Activated effector memory CD4-positive, alpha-beta T cell treated with Interleukin-2 at 50 U/mL for 16 hours (primary cell): ENCODE measurements around the gene MICAL3.
"Not testable (repeated sequence)": the region's sequence is repeated elsewhere in the genome, so short reads cannot be mapped to it uniquely, and the experiment has no call there.

Experiments
- DNase-seq: peaks from one replicate; pipeline ENCODE4 v3.0.0-alpha.2; 2020

Gene MICAL3

DNA sequence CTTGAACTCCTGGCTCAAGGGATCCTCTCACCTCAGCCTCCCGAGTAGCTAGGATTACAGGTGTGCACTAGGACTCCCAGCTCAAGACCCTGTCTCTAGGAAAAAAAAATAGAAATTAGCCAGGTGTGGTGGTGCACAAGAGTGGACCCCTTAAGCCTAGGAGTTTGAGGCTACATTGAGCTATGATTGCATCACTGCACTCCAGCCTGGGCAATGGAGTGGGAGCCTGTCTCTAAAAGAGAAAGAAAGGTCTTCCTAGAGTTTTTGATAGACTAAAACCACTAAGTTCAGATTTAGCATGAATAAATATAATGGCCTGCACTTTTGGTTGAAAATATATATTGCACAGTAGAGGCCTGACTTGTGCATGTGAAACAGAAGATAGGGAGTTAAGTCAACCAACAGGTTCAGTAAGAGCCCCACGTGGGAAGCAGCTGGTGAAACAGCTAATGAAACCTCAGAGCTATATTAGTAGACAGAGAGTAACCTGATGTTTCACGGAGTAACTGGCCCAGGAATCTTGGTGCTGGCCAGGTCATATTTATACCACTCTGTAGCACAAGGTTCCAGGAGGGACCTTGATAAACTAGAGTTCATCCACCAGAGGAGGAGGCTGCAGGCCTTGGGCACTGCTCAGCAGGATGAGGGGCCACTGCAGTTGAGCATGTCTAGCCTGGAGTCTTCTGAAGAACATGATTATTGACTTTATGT is 4.6 kb upstream of the MICAL3 start:
- DNase-seq: no peak

DNA sequence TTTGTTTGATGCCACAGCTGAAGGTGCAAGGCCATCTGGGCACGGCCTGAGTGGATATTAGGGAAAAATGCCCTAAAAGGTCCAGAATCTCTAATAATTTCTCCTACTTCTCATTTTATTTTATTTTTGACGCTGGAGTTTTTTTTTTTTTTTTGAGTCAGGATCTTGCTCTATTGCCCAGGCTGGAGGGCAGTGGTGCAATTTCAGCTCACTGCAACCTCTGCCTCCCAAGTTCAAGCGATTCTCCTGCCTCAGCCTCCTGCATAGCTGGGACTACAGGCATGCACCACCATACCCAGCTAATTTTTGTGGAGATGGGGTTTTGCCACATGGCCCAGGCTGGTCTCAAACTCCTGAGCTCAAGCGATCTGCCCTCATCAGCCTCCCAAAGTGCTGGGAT is 1.5 kb upstream of the MICAL3 start:
- not testable (repeated sequence) for DNase-seq

DNA sequence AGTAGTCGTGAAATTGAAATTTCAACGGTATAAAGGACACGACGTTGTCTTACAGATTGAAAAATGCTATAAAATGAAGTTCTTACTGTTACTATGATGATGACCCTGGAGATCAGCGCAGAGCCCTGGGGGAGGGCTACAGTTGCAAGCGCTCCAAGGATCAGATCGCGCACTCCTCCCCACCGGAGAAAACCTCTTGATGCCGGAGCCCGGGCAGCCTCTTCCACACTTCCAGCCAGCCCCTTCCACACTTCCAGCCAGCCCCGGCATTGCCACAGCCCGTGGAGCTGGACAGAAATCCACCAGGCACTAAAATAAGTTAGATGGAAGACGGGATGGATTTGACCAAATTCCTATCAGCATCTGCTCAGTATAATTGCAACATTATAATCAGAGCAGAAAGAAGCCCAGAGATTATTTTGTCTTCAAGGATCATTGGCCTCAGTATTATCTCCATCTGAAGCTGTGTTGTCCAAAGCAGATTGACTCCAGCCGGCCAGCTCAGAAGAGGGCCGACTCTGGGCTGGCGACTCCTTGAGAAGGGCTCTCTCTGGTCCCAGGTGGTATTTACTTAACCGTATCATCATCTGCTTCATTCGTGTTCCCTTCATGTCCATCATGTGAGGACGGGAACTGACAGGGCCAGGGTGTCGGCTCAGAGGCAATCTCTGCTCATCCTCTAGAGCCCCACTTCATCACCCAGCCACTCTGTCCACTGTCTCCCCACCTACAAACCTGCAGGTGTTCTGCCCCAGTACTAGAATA is 777 bp upstream of the MICAL3 start:
- no peak for DNase-seq

DNA sequence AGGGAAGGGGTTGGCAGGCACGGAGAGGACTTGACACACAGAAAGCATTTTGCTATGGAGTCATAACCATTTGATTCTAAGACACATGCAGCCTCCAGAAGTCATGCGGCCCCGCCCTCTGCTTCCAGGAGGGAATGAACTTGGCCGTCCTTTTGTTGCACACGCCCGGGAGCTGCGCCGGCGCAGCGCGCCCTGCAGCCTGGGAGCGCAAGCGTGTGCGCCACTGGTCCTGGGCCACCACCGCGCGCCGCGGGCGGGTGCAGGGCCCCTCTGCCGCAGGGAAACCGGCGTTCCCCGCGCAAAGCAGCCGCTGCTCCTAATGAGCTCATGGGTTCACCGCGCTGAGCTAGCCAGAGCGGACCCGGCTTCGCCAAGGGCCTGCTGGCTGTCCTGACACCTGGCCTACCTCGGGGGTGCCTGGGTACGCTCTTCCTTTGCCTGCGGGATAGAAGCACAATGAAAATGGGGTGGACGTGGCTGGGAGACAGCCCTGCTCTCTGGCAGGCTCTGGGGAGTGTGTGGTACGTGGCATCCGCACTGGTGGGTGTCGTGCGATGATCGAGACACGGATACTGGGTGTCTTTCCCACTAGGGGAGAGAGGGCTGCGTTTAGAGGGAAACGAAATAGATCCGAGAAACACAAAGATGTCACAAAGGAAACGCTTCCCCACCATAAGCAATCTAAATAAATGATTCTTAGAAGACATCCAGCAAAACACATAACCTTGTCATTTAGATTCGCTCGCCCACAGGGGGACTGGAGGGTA is 669 bp downstream of the MICAL3 start:
- DNase-seq: peak; percentile 2

DNA sequence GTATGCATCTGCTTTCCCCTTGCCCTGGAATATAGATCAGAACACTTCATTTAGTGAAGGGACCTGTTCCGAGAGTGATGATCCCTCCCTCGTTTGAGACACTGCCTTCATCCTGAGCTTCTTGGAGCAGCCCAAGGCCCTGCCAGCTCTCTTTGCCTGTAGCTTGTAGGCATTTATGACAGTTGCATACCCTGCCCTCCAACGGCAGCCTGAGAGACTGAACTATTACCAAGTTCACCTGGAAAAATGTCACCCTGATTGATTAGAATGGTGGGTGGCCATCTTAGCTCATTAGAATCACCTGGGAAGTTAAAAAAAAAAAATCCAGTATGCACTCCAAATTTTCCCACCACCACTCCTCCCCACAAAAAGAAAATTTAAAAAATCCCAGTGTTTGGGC is 1.5 kb downstream of the MICAL3 start:
- no peak for DNase-seq

DNA sequence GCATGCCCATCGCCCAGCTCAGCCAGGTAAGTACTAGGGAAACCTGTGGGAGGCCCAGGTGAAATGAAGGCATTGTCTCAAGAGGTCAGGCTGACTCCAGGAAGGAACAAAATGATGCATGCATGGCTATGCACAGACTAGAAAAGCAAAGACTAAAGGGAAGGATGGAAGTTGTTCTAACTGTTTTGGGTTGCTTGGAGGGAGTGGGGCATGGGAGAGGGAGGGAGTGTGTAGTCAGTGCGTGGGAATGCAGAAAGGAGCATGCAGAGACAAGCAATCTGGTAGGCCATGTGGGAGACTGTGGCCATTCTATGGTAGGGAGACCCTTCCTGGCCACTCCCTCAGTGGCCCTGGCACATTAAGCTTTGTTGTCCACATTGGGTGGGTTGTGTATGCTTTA is 2.9 kb downstream of the MICAL3 start:
- DNase-seq: no peak

DNA sequence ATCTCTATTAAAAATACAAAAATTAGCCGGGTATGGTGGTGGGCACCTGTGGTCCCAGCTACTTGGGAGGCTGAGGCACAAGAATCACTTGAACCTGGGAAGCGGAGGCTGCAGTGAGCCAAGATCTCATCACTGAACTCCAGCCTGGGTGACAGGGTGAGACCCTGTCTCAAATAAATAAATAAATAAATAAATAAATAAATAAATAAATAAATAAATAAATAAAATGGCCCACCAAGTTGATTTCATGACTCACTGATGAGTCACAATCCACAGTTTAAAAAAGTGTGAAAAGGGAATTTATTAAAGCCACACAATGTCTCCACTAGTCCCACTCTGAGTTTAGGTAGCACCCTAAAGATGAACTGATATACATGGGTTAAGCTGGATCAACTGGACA is 3.6 kb downstream of the MICAL3 start:
- DNase-seq: not testable (repeated sequence)

DNA sequence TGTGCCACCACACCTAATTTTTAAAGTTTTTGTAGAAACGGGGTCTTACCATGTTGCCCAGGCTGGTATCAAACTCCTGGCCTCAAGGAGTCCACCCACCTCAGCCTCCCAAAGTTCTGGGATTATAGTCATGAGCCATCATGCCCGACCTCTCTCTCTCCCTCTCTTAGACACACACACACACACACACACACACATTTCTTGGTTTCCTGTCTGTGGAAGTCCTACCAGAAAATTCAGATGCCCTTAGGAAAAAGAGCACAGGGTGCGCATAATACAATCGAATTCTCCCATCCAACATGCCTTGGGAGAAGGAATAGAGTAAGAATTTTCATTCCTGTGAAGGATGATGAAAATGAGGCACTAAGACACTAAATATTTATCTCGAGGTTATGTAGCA is 10.4 kb downstream of the MICAL3 start:
- no peak for DNase-seq

DNA sequence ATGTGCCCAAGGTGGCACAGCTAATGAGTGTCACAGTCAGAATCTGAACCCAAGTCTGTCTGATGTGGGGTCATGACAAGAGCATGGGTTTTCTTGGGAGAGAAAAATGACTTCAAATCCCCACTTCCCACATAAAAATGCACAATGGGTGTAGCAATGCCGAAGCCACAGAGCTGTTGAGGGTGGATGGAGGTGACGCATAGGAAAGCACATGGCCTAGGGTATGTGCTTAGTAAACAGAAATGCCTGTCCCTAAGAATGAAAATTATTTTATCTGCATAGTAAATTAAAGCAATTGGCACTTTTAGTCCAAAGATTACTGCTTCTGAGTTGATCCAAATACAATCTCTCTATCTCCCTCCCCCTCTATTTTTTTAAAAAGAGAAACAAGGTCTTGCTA is 10.9 kb downstream of the MICAL3 start:
- DNase-seq: no peak

DNA sequence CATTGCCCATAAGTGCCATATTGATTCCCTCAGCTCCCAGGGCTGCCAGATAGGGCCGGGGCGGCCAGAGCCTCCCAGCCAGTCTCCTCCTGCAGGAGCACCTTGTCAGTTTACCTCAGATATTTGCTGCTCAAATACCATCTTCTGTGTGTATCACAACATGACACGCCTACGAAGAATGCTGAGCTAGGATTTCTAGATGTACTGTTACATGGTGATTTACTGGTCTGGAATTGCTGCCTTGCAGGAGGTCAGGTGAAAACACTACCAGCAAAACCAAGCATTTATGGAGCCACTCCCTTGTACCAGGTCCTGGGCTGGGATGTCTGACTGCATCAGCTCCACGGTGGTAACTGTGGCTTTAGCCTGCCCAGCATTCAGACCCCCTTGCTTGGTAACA is 11.8 kb downstream of the MICAL3 start:
- no peak for DNase-seq

DNA sequence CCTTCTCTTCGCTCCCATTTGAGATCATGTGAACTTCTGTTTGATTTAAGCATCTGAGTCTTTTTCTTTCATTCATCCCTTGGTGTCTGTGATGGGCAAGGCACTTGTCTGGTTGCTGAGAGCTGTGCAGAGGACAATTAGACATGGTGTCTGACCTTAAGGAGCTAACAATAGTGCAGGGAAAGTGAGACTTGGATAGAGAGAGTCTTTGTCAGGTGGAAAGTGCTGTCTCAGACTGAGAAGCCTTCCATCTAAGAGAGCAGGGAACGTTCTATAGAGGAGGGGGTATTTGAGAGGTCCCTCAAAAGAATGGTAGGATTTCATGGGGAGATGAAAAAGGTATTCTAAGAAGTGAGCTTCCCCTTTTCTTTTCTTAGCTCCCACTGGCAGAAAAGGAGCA is 14.1 kb downstream of the MICAL3 start:
- DNase-seq: no peak

DNA sequence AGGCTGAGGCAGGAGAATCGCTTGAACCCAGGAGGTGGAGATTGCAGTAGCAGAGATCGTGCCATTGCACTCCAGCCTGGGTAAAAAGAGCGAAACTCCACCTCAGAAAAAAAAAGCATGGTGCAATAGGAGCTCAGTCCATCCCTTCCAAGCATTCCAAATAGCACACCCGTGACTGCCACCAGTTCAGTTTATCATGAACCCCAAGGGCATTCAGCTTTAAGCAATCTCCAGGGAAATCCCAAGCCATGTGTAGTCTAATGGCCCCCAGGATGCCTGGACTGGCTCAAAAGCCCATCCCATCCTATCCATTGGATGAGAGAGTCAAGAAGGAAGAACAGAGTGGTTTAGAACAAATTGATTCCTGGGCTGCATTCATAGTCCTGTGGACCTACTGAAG is 16.2 kb downstream of the MICAL3 start:
- no peak for DNase-seq

DNA sequence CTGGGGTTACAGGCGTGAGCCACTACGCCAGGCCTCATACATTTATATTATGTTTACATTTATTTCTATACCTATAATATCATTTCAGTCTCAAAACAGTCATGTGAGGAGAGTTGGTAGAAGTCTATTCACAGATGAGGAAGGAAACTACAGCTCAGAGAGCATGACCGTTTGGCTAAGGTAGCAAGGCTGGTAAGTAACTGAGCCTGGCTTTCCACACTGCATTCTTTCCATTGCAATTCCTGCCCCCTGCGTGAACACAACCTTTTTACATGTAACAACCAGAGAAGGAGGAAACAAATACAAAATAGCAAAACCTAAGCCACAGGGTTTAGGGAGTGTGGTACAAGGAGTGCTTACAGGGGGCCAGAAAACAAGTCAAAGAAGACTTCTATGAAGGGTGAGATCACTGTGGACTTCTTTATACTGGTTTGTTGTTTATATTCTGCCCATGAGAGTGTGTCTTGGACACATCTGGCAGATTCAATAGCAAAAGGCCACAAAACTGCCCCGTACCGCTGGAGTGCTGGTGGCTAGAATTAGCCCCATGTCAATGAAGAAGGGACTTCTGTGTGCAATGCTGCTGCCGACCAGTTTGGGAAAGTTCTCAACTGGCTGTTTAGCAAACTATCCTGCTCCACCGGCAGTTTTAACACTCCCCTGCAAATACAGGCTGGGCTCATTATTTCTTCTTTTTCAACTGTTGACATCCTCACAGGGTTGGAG is 19.0 kb downstream of the MICAL3 start:
- DNase-seq: no peak

DNA sequence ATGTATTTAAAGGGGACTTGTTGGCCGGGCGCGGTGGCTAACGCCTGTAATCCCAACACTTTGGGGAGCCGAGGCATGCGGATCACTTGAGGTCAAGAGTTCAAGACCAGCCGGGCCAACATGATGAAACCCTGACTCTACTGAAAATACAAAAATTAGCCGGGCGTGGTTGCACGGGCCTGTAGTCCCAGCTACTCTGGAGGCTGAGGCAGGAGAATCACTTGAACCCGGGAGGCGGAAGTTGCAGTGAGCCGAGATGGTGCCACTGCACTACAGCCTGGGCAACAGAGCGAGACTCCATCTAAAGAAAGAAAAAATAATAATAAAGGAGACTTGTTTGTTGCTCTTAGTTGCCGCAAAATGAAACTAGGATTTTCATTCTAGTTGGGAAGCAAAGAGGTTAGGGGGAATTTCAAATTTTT is 22.5 kb downstream of the MICAL3 start:
- DNase-seq: not testable (repeated sequence)

DNA sequence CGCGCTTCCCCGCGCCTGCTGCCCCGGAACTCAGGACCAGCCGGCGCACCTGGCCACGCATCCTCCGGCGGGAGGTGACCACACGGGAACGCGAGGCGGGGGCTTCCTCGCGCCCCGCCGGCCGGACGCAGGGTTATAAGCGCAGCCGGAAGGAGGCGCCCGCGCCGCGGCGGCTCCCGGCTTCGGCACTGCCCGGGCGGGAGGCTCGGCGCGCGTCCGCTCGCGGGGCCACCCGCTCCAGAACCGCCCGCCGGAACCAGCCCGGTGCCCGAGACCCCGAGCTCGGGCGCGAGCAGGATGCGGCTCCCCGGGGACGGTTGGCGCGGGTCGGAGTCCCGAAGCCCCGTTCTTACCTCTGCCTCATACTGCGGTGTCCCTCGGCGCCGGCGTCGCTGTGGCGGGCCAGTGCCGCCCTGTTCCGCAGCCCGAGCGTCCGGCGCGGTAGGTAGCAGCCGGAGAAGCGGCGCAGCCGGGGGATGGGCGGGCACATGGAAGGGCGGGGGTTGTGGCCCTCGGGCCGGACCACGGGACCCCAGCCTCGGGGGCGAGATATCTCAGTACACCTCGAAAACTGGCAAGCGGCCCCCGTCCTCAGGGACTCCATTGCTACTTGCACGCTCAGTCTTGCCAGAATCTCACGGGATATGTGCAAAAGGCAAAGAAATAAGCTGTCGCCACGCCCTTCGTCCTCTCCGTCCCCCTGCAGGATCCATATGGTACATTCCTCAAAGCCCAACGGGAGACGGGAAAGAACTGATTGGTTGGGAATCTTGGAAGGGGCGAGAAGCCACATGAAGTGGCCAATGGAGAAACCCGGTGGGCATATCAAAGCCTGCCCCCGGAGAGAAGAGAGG is 23.1 kb downstream of the MICAL3 start:
- DNase-seq: peak; percentile 54

DNA sequence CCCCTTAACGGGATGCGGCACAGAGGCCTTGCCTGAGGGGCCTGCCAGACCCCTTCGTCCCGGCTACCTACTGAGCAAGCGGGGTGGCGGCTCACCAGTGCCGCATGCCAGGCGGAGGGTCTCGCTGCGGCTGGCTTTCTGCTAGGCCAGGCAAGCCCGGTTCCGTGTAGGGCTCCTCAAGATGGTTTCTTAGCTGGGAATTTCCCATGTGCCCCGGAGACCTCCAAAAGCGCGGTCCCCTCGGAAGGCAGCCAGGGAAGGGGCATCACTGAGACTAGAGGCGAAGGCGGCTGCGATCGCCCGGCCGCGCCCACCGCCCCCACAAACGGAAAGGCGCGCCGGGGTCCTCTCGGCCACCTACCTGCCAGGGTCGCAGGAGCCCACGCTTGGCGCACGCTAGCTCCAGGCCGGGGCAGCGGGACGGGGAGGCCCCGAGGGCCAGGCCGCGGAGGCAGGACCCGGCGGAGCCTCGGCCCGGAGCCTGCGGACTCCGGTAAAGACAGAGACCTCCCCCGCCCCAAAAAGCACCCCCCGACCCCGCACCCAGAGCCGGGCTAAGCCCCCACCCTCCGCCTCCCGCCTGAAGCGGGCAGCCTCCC is 23.8 kb downstream of the MICAL3 start:
- DNase-seq: peak; percentile 7

DNA sequence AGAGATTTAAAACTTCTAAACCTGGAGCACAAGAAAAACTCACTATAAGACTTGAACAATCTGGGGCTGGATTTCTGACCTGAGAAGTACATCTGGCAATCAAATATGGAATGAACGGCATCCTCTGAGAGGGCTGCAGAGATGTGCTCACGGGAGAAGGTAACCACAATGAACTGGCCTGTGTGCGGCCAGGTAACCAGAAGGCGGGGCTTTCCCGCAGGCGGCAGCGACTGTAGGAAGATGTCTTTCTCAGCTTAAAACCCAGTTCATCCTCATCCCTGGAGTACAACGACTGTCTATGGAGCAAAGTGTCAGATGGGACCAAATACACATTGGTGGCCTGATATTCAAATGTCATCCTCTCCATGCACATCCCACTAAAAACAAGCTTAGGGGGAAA is 24.5 kb downstream of the MICAL3 start:
- DNase-seq: no peak

DNA sequence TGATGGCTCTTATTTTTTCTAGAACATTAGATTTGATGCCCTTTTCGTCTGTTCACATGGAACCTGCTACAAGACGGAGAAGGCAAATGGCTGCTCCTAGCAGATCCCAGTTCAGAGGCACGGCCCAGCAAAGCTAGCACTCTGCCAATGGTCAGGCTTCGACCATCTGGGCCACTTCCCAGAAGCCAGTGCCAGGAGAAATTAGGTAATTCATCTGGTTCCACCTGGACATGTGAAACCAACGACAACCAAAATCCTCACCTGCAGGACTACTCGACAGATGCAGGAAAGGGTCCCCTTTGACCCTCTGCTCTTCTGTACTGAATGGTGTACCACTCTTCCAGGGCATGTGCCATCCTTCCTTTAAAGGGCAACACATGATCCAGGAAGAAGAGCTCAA is 25.4 kb downstream of the MICAL3 start:
- no peak for DNase-seq

DNA sequence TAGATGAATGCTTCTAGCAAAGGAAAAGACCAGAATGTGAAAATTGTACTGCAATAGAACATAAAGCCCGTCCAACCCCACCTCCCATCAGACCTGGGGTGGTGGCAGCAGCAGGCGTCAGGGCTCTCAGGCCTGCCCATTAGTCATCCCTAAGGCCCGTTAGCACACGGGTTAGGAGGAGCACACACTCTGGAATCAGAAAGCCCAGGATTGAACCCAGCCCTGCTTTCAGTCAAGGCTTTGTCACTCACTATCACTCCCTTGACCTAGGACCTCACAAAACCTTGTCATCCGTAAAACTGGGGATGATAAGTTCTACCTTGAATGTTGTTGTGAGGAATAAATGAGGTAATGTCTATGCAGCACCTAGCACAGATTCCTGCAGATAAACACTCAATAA is 26.9 kb downstream of the MICAL3 start:
- no peak for DNase-seq

DNA sequence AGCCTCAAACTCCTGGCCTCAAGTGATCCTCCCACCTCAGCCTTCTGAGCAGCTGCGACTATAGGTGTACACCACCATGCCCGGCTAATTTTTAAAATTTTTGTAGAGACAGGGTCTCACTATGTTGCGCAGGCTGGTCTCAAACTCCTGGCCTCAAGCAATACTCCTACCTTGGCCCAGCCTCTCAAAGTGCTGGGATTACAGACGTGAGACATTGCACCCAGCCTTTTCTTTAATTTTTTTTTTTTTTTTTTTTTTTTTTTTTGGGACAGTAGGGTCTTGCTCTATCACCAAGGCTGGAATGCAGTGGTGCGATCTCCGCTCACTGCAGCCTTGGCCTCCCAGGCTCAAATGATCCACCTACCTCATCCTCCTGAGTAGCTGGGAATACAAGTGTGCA is 29.1 kb downstream of the MICAL3 start:
- DNase-seq: not testable (repeated sequence)

DNA sequence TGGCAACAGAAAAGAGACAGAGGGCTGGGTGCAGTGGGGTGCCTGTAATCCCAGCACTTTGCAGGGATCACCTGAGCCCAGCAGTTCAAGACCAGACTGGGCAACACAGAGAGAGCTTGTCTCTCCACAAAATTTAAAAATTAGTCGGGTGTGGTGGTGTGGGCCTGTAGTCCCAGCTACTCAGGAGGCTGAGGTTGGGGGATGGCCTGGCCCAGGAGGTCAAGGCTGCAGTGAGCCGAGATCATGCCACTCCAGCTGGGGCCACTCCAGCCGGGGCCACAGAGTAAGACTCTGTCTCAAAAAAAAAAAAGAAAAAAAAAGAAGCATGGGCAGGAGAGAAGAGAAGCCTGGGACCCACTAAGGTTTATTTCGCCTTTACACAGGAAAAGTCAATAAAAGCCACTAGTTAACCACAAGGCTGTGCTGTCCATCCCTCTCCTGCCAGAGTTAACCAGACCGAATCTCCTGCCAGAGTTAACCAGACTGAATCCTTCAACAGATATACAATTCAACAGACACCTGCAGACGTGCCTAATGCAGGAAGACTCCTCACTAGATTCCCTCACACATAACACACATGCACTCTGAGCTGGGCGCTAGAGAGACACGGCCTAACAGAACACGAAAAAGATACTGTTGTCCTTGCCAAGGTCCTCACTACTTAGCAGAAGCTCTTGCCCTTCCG is 29.8 kb downstream of the MICAL3 start:
- no peak for DNase-seq
